ENCODE measurements around the gene GBGT1. TPM values are rescaled to one million over a fixed set of nuclear protein-coding genes. Genes with fewer than 3 reads are reported as not detected.
"Not testable (repeated sequence)": the region's sequence is repeated elsewhere in the genome, so short reads cannot be mapped to it uniquely, and the experiment has no call there.

The GBGT1 gene
- total RNA-seq, result 2.6 TPM

DNA sequence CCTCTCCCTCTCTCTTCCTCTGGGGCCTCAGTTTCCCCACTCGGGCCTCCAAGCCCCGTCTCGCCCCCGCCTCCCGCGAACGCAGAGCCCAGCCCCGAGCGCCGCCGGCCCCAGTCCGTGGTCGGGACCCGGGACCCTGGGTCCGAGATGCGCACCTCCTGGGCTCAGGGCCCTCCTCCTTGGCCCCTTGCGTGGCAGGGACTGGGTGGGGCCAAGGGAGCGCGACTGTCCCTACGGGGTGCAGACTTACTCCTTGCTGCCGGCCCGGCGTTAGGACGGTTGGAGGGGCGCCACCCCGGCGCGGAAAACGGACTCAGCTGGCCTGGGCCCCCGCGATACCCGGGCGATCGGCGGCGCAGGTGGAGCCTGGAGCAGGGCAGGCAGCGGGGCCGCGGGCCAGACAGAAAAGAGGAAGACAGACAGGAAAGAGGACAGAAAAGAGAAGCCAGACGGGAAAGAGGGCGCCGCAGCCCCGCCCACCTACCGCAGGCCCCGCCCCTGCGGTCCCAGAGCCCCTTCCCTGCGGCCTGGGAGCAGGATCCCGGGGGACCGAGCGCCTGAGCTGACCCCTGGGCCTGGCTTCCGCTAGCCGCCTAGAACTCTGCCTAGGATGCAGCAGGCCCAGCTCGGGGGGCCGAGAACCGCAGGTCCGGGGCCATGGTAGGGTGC lies at the start of gene GBGT1:
GBGT1 (minus strand) TSS at position 411 of the 669 bp plus-strand sequence. CDS start 1,502 bp downstream, outside the sequence.
- peak within 1 kb of the TSS; percentile 20 to 77 (median 62) for H3K9ac ChIP-seq (ENCODE audit: low read depth in 1 of 3, low read length in 3 of 3)
- peak within 1 kb of the TSS; percentile 30 for H3K27ac ChIP-seq (ENCODE audit: low read depth, low read length)
- no peaks in the 10 kb centered on the region for H3K36me3 ChIP-seq (ENCODE audit: control insufficient read depth in 3 of 3, insufficient read depth in 3 of 3, low read length in 3 of 3)
- H3K27me3 ChIP-seq (ENCODE audit: control insufficient read depth in 3 of 3, insufficient read depth in 3 of 3, low read length in 3 of 3), result peaks cover 16 to 29% (median 24%) of the 10 kb centered on the region in 3 donors
- H3K4me3 ChIP-seq (ENCODE audit: low read length in 3 of 3), result peak within 1 kb of the TSS; percentile 56 to 69 (median 65)
- peaks cover 0 to 20% (median 12%) of the 10 kb centered on the region in 3 donors for H3K4me1 ChIP-seq (ENCODE audit: control insufficient read depth in 3 of 3, insufficient read depth in 3 of 3, low read length in 3 of 3)
- H3K9me3 ChIP-seq (ENCODE audit: control insufficient read depth in 3 of 3, low read length in 3 of 3), result no peaks in the 10 kb centered on the region

DNA sequence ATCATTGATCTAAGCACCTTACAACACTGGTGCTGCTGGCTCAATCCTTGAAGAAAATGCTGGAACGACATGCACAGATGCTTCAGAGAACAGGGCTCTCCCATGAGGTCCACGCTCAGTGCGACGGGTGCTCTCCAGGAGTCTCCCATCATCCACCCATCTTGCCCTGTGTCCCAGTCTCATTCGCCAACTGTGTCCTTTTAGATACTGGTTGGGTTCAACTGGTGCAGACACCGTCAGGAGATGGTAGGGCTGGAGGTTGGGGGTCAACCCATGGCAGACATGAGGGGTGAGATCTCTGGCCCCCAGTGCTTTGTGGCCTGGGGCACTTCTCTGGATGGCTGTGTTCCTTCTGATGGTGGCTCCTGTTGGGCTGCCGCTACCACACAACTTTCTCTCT lies 46.9 kb upstream of the GBGT1 start:
- H3K9me3 ChIP-seq (ENCODE audit: control insufficient read depth in 3 of 3, low read length in 3 of 3), result peaks cover 0 to 4% (median 0%) of the 10 kb centered on the region in 3 donors
- H3K36me3 ChIP-seq (ENCODE audit: control insufficient read depth in 3 of 3, insufficient read depth in 3 of 3, low read length in 3 of 3), result no peaks in the 10 kb centered on the region
- H3K9ac ChIP-seq (ENCODE audit: low read depth in 1 of 3, low read length in 3 of 3), result no peak overlapping the region
- H3K27ac ChIP-seq (ENCODE audit: low read depth, low read length), result no peak overlapping the region
- H3K27me3 ChIP-seq (ENCODE audit: control insufficient read depth in 3 of 3, insufficient read depth in 3 of 3, low read length in 3 of 3), result peaks cover 16 to 28% (median 17%) of the 10 kb centered on the region in 3 donors
- no peaks in the 10 kb centered on the region for H3K4me1 ChIP-seq (ENCODE audit: control insufficient read depth in 3 of 3, insufficient read depth in 3 of 3, low read length in 3 of 3)
- H3K4me3 ChIP-seq (ENCODE audit: low read length in 3 of 3), result no peak overlapping the region

DNA sequence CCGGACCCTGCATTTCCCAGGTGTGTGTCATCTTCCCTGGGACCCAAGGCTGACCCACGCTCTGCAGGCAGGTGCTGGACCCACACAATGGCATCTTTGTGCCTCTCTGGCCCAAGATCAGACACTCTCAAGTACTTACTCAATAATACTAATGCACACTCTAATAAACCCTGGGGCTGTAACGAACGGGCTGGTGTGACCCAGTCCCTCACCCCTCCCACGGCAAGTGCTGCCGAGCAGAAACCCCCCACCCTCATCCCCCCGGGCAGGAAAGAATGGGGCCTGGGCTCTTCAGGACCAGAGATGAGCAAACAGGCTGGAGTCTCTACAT lies 46.5 kb upstream of the GBGT1 start:
- H3K4me1 ChIP-seq (ENCODE audit: control insufficient read depth in 3 of 3, insufficient read depth in 3 of 3, low read length in 3 of 3), result no peaks in the 10 kb centered on the region
- H3K9me3 ChIP-seq (ENCODE audit: control insufficient read depth in 3 of 3, low read length in 3 of 3), result peaks cover 0 to 4% (median 0%) of the 10 kb centered on the region in 3 donors
- no peak overlapping the region for H3K4me3 ChIP-seq (ENCODE audit: low read length in 3 of 3)
- H3K27ac ChIP-seq (ENCODE audit: low read depth, low read length), result no peak overlapping the region
- no peak overlapping the region for H3K9ac ChIP-seq (ENCODE audit: low read depth in 1 of 3, low read length in 3 of 3)
- H3K27me3 ChIP-seq (ENCODE audit: control insufficient read depth in 3 of 3, insufficient read depth in 3 of 3, low read length in 3 of 3), result peaks cover 14 to 28% (median 16%) of the 10 kb centered on the region in 3 donors
- no peaks in the 10 kb centered on the region for H3K36me3 ChIP-seq (ENCODE audit: control insufficient read depth in 3 of 3, insufficient read depth in 3 of 3, low read length in 3 of 3)

DNA sequence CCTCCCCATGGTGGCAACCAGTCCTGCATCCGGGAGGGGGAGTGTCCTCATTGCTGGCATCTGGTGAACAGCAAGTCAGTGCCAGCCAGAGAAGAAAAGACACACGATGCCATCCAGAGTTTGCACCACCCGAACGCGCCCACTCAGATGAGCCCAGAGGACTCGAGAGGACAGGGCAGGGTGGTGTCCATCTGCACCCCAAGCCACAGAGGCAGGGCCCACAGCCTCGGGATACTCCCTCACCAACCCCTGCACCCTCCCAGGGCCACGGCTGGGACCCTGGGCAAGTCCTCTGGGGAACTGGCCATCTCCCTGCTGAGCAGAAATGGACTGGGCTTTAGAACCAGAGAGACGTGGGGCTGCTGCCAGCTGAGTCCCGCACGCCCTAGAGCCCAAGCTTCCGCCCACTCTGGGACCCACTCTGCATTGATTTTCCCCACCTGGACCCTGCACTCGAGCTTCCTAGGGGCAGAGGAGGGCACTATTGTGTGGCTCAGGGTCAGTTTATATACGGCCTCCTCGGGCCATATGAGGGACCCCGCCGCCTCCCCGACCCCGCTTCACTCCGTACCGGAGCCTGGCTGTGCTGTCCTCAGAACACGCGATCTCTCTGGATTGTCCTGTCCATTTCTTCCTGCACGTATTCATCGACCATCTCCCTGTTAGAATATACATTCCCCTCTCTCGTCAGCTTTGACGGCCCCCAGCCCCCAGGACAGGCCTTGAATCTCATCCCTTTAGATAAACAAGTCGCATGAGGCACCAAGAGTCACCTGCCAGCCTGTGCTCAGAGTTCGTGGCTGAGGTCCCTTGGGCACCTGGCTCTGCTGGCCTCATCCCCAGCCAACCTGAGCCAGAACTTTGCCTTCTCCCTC lies 45.9 kb upstream of the GBGT1 start:
- not testable (repeated sequence) for H3K27ac ChIP-seq (ENCODE audit: low read depth, low read length); H3K36me3 ChIP-seq (ENCODE audit: control insufficient read depth in 3 of 3, insufficient read depth in 3 of 3, low read length in 3 of 3); H3K4me3 ChIP-seq (ENCODE audit: low read length in 3 of 3); H3K9me3 ChIP-seq (ENCODE audit: control insufficient read depth in 3 of 3, low read length in 3 of 3); H3K4me1 ChIP-seq (ENCODE audit: control insufficient read depth in 3 of 3, insufficient read depth in 3 of 3, low read length in 3 of 3); H3K9ac ChIP-seq (ENCODE audit: low read depth in 1 of 3, low read length in 3 of 3)
- peaks cover 14 to 32% (median 18%) of the 10 kb centered on the region in 3 donors for H3K27me3 ChIP-seq (ENCODE audit: control insufficient read depth in 3 of 3, insufficient read depth in 3 of 3, low read length in 3 of 3)

DNA sequence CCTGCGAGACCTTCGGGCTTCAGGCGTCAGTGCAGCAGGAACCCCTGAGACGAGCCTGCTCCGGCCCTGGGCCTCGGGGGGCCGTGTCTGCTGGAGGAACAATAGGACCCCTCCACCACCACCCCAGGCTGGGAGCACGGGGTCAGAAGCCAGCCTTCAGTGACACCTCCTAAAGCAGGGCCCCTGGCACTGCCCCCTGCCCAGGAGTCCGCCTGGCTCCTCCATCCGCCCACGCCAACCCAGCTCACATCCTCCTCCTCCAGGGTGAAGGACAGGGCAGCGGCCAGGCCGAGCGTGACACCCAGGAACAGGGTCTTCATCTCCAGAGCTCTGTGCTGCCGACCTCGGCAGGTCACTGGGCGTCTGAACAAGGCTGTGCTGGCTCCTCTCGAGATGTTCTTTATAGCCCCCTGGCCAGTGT lies 45.2 kb upstream of the GBGT1 start, which contains the start of gene OBP2B:
OBP2B (minus strand) TSS at position 371 of the 421 bp plus-strand sequence; CDS start at position 320, 51 bp downstream.
- H3K27ac ChIP-seq (ENCODE audit: low read depth, low read length); H3K4me1 ChIP-seq (ENCODE audit: control insufficient read depth in 3 of 3, insufficient read depth in 3 of 3, low read length in 3 of 3); H3K36me3 ChIP-seq (ENCODE audit: control insufficient read depth in 3 of 3, insufficient read depth in 3 of 3, low read length in 3 of 3); H3K4me3 ChIP-seq (ENCODE audit: low read length in 3 of 3); H3K9me3 ChIP-seq (ENCODE audit: control insufficient read depth in 3 of 3, low read length in 3 of 3); H3K9ac ChIP-seq (ENCODE audit: low read depth in 1 of 3, low read length in 3 of 3): not testable (repeated sequence)
- H3K27me3 ChIP-seq (ENCODE audit: control insufficient read depth in 3 of 3, insufficient read depth in 3 of 3, low read length in 3 of 3), result peaks cover 17 to 34% (median 22%) of the 10 kb centered on the region in 3 donors

DNA sequence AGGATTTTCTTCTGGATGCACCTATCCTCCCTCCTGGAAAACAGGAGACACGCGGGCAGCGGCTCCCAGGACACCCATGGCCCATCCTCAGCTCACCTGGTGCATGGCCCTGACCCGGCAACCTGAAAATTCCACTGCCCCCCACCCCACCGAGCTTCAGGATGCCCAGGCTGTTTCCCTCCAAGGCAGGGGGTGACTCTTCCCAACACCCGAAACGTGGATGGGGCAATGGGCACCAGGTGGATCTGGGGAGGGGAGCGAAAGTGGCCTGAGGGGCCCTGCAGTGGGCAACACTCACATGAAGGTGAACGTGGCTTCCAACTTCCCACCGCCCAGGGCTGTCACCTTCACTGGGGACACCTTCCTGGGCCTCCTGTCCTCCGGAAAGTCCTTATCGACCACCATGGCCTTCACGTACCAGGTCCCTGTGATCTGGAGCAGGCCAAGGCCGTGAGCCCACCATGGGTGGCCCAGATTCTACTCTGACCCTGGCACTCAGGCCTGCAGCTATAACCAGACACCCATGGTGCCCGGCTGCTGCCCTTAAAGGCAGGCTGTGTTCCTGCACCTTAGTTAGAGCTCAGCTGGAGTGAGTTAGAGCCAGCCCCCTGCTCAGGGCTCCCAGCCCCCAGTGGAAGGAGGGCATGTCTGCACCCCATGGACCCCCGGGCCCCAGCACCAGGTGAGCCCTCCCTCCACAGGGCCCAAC lies 44.6 kb upstream of the GBGT1 start:
- not testable (repeated sequence) for H3K9ac ChIP-seq (ENCODE audit: low read depth in 1 of 3, low read length in 3 of 3); H3K4me3 ChIP-seq (ENCODE audit: low read length in 3 of 3); H3K4me1 ChIP-seq (ENCODE audit: control insufficient read depth in 3 of 3, insufficient read depth in 3 of 3, low read length in 3 of 3); H3K36me3 ChIP-seq (ENCODE audit: control insufficient read depth in 3 of 3, insufficient read depth in 3 of 3, low read length in 3 of 3); H3K27ac ChIP-seq (ENCODE audit: low read depth, low read length); H3K9me3 ChIP-seq (ENCODE audit: control insufficient read depth in 3 of 3, low read length in 3 of 3)
- H3K27me3 ChIP-seq (ENCODE audit: control insufficient read depth in 3 of 3, insufficient read depth in 3 of 3, low read length in 3 of 3), result peaks cover 17 to 40% (median 22%) of the 10 kb centered on the region in 3 donors

DNA sequence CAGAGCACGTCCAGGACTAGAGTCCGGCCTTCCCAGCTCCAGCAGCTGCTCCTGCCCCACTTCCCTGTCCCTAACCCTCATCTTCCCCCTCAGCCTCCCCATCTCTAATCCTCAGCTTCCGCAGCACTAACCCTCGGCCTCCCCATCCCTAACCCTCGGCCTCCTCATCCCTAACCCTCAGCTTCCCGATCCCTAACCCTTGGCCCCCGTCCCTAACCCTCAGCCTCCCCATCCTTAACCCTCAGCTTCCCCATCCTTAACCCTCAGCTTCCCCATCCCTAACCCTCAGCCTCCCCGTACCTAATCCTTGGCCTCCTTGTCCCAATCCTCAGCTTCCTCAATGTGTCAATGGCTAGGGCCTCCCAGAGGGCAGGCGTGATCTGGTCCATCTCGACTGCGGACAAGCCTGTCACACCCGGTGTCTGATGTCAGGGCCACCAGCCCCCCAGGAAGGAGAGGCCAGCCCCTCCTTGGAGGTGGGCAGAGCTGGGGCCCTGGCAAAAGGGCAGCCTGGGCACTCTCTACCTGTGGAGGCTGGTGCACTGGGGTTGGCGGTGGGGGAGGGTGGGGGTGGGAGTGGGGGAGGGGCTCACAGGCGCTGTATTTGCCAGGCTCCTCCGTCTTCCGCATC lies 43.9 kb upstream of the GBGT1 start:
- Histone ChIP-seq H3K27me3 (ENCODE audit: control insufficient read depth in 3 of 3, insufficient read depth in 3 of 3, low read length in 3 of 3) (peaks cover 21 to 45% (median 22%) of the 10 kb centered on the region in 3 donors), H3K27ac (ENCODE audit: low read depth, low read length) (no peak overlapping the region), H3K9ac (ENCODE audit: low read depth in 1 of 3, low read length in 3 of 3) (no peak overlapping the region), H3K4me3 (ENCODE audit: low read length in 3 of 3) (no peak overlapping the region), H3K36me3 (ENCODE audit: control insufficient read depth in 3 of 3, insufficient read depth in 3 of 3, low read length in 3 of 3) (no peaks in the 10 kb centered on the region), H3K9me3 (ENCODE audit: control insufficient read depth in 3 of 3, low read length in 3 of 3) (peaks cover 0 to 4% (median 0%) of the 10 kb centered on the region in 3 donors), H3K4me1 (ENCODE audit: control insufficient read depth in 3 of 3, insufficient read depth in 3 of 3, low read length in 3 of 3) (no peaks in the 10 kb centered on the region)

DNA sequence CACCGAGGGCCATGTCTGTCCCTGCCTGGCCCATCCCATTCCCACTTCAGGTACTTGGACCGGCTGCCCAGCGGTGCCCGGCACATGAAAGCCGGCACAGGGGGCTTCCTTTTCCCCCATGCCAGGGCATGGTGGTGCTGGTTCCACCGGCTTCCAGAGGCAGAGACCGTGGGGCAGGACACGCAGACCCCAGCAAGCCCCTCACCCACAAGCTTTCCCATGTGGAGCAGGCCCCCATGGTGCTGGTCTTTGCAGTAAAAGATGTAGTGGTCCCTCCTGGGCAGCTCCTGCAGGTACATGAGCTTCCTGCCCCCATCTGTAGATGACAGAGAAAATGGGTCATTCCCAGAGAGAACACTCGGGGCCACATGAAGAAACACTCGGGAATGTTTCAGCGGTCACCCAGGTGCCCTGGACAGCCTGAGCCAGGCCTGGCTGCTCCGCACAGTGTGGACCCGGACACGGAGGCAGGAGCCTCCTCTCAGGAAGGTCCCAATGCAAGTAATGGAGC lies 43.4 kb upstream of the GBGT1 start:
- Histone ChIP-seq H3K4me3 (ENCODE audit: low read length in 3 of 3) (no peak overlapping the region), H3K36me3 (ENCODE audit: control insufficient read depth in 3 of 3, insufficient read depth in 3 of 3, low read length in 3 of 3) (no peaks in the 10 kb centered on the region), H3K9ac (ENCODE audit: low read depth in 1 of 3, low read length in 3 of 3) (no peak overlapping the region), H3K27ac (ENCODE audit: low read depth, low read length) (no peak overlapping the region), H3K9me3 (ENCODE audit: control insufficient read depth in 3 of 3, low read length in 3 of 3) (peaks cover 0 to 4% (median 0%) of the 10 kb centered on the region in 3 donors), H3K4me1 (ENCODE audit: control insufficient read depth in 3 of 3, insufficient read depth in 3 of 3, low read length in 3 of 3) (no peaks in the 10 kb centered on the region), H3K27me3 (ENCODE audit: control insufficient read depth in 3 of 3, insufficient read depth in 3 of 3, low read length in 3 of 3) (peaks cover 24 to 45% (median 24%) of the 10 kb centered on the region in 3 donors)

All from skeletal muscle tissue (tissue), 4 donors.